Effector memory CD4-positive, alpha-beta T cell (primary cell): Measurements from ENCODE around the gene RIMKLB.
"Not testable (repeated sequence)": the region's sequence is repeated elsewhere in the genome, so short reads cannot be mapped to it uniquely, and the experiment has no call there.

Source experiments
- DNase-seq, 3 donors: peaks; one replicate each; pipeline ENCODE4 v3.0.0-alpha.2; 2020
- H3K27ac ChIP-seq: 2 replicates; pipeline ENCODE4 v1.7.0; 2013; ENCODE audit warnings: mild to moderate bottlenecking, low read length, moderate library complexity; ENCODE audit not compliant: insufficient read depth, poor library complexity, severe bottlenecking
- H3K27me3 ChIP-seq: replicated peaks from 2 replicates; pipeline ENCODE4 v1.7.0; 2013; ENCODE audit warnings: mild to moderate bottlenecking, low read length; ENCODE audit not compliant: insufficient read depth, control insufficient read depth, poor library complexity, severe bottlenecking
- H3K36me3 ChIP-seq: 2 replicates; pipeline ENCODE4 v1.7.0; 2013; ENCODE audit warnings: mild to moderate bottlenecking, low read length, moderate library complexity; ENCODE audit not compliant: control insufficient read depth, insufficient read depth
- H3K4me1 ChIP-seq: 2 replicates; pipeline ENCODE4 v1.7.0; 2013; ENCODE audit warnings: low read length, mild to moderate bottlenecking; ENCODE audit not compliant: control insufficient read depth, insufficient read depth, poor library complexity, severe bottlenecking
- H3K4me3 ChIP-seq: 2 replicates; pipeline ENCODE4 v1.7.0; 2013; ENCODE audit warnings: low read length, low read depth, mild to moderate bottlenecking; ENCODE audit not compliant: insufficient read depth, poor library complexity, severe bottlenecking
- H3K9me3 ChIP-seq: 2 replicates; pipeline ENCODE4 v1.7.0; 2013; ENCODE audit warnings: mild to moderate bottlenecking, low read length, moderate library complexity; ENCODE audit not compliant: control insufficient read depth

RIMKLB gene

DNA sequence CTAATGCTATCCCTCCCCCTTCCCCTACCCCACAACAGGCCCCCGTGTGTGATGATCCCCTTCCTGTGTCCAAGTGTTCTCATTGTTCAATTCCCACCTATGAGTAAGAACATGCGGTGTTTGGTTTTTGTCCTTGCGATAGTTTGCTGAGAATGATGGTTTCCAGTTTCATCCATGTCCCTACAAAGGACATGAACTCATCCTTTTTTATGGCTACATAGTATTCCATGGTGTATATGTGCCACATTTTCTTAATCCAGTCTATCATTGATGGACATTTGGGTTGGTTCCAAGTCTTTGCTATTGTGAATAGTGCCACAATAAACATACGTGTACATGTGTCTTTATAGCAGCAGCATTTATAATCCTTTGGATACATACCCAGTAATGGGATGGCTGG, 62.3 kb downstream of the RIMKLB start:
- not testable (repeated sequence) for H3K4me3 ChIP-seq, DNase-seq, H3K27ac ChIP-seq, H3K9me3 ChIP-seq, H3K36me3 ChIP-seq, H3K27me3 ChIP-seq, H3K4me1 ChIP-seq

DNA sequence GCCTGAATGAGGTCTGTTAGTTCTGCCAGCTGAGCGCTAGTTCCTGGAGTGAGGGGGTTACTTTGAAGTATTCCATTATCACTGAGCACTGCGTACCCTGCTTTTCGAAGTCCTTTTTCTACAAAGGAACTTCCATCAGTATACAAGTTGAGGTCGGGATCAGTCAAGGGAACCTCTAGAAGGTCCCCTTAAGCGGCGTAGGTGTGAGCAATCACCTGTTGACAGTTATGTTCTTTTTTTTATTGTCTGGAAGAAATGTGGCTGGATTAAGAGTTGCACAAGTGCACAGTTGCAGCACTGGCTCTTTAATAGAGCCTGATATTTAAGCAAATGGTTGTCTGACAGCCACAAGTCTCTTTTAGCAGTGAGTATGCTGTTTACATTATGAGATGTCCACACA, 64.9 kb downstream of the RIMKLB start:
- not testable (repeated sequence) for H3K36me3 ChIP-seq, H3K9me3 ChIP-seq, H3K27ac ChIP-seq, H3K27me3 ChIP-seq, H3K4me3 ChIP-seq, DNase-seq, H3K4me1 ChIP-seq

DNA sequence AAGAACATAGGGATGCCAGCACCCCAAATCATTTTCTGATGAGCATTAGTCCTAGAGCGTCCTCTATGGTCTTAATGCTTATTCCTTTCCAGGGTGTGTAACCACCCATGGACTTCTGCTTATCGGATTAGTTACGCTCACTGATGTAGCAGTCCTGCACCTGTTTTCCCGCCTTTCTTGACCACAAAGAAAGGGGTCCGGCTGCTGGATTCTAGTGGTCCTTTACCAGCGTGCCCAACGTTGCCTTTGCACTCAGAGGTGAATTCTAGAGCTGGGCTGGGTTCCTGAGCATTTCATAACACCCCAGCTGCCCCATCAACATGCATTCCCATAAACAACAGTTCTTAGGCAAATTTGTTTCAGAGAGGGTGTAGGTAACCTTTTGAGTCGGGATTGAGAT, 68.3 kb downstream of the RIMKLB start:
- not testable (repeated sequence) for H3K4me1 ChIP-seq, DNase-seq, H3K27ac ChIP-seq, H3K36me3 ChIP-seq, H3K9me3 ChIP-seq, H3K4me3 ChIP-seq, H3K27me3 ChIP-seq

DNA sequence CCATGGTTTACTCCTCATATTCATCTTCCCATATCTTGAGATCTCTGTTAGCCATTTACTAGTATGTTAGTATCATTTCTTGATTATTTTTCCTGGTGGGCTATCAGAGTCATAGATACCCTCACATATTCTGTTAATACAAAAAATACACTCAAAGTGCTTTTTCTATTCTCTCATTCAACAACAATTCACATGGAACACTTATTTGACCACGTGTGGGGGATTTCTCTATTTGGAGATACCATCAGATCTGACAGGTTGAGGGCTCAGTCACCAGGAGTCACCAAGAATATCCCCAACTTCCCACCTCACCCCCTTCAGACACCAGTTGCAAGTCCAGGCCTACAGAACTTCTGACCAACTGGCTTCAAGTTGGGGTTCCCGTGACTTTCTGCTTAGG, 72.7 kb downstream of the RIMKLB start:
- Histone ChIP-seq H3K4me3 (no peak overlapping the region), H3K36me3 (no peaks in the 10 kb centered on the region), H3K27me3 (no peaks in the 10 kb centered on the region), H3K9me3 (no peaks in the 10 kb centered on the region), H3K4me1 (no peaks in the 10 kb centered on the region), H3K27ac (no peak overlapping the region)
- DNase-seq, result no peak

DNA sequence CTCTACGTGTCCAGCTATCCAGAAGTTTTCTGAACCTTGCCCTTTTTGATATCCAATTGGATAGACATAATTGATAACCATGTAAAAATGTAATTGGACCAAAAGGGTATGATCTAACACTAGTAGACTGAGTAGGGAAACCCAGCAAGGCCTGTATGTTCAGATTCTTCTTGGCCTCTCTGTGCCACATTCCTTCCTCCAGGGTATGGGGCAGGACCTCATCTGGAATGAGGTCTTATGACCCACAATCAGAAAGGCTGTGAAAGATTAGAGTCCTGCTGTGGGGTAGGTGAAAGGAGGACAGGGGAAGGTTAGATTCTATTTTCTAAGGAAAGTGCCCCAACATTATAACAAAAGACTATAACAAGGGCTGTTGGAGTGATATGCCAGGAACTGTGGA, 73.3 kb downstream of the RIMKLB start:
- H3K4me1 ChIP-seq, result no peaks in the 10 kb centered on the region
- H3K27ac ChIP-seq, result no peak overlapping the region
- no peaks in the 10 kb centered on the region for H3K9me3 ChIP-seq
- DNase-seq, result no peak
- H3K36me3 ChIP-seq, result no peaks in the 10 kb centered on the region
- H3K27me3 ChIP-seq, result no peaks in the 10 kb centered on the region
- no peak overlapping the region for H3K4me3 ChIP-seq

DNA sequence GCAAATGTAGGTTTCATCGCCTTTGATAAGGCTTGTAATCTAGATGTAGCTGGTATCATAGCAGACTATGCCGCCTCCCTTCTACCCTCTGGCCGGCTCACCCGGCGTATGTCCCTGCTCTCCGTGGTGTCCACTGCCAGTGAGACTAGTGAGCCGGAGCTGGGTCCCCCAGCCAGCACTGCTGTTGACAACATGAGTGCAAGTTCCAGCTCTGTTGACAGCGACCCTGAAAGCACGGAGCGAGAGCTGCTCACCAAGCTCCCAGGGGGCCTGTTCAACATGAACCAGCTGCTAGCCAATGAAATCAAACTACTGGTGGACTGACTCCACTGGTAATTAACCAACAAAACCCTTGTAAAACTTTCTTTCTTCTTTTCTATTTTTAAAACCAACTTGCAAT, 75.7 kb downstream of the RIMKLB start:
- Histone ChIP-seq H3K36me3 (no peaks in the 10 kb centered on the region), H3K4me3 (no peak overlapping the region), H3K27ac (no peak overlapping the region), H3K27me3 (no peaks in the 10 kb centered on the region), H3K9me3 (no peaks in the 10 kb centered on the region), H3K4me1 (no peaks in the 10 kb centered on the region)
- DNase-seq, result no peak

DNA sequence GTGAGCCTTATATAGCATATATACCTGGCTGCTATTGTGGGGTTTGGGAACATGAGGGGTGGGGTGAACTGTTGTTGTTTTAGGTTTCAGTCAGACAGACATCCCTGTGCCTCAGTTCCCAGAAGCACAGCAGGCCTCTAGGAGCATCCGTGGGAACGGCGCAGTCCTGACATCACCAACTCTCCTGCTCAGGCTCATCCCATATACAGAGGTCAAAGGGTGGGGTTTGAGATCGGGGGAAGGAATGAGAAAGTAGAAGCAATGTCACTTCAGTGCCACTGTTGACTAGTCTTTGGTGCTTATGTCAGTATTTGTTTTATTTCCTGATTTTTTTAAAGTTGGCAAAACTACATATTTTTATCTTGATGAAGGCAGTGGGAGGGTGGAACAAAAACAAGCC, 81.5 kb downstream of the RIMKLB start:
- Histone ChIP-seq H3K9me3 (no peaks in the 10 kb centered on the region), H3K27me3 (no peaks in the 10 kb centered on the region), H3K36me3 (no peaks in the 10 kb centered on the region), H3K27ac (no peak overlapping the region), H3K4me1 (no peaks in the 10 kb centered on the region), H3K4me3 (no peak overlapping the region)
- DNase-seq, result no peak

DNA sequence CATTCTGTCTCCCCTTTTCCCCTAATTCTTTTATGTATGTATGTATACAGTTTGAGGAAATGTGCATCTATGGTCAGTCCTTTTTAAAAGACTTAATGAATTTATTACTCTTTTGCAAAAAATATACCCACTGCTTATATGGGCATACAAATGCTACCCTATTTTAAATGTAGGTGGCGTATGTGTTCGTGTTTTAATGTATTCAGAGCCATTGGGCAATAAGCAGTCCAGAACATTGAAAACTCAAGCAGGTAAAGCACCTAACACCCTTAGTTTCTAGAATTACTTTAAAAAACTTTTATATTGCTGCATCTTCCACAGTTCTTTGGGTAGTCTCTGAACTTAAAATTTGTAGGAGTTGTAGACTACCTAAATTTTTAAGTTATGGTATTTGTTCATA, 82.1 kb downstream of the RIMKLB start:
- H3K4me3 ChIP-seq, result no peak overlapping the region
- H3K27ac ChIP-seq, result no peak overlapping the region
- H3K36me3 ChIP-seq, result no peaks in the 10 kb centered on the region
- H3K27me3 ChIP-seq, result no peaks in the 10 kb centered on the region
- H3K9me3 ChIP-seq, result no peaks in the 10 kb centered on the region
- no peak for DNase-seq
- H3K4me1 ChIP-seq, result no peaks in the 10 kb centered on the region

DNA sequence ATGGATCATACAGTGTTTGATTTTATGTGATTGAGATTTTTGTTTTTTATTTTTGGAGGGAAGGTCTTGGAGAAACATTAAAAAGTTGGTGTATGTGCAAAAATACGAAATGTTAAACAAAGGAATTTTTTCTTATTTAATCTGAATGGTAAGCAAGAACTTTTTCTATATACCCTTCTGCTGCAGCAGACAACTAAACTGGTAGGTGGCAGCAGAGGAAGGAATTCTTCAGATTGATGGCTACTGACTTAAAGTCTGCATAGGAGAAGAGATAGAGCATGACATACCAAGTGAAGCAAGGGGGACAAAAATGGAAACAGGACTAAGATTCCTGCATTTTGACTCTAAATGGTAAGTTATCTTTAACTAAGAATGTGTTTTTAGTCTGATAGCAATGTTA, 82.6 kb downstream of the RIMKLB start:
- H3K36me3 ChIP-seq, result no peaks in the 10 kb centered on the region
- no peaks in the 10 kb centered on the region for H3K9me3 ChIP-seq
- H3K4me3 ChIP-seq, result no peak overlapping the region
- no peak overlapping the region for H3K27ac ChIP-seq
- no peaks in the 10 kb centered on the region for H3K27me3 ChIP-seq
- no peak for DNase-seq
- no peaks in the 10 kb centered on the region for H3K4me1 ChIP-seq

DNA sequence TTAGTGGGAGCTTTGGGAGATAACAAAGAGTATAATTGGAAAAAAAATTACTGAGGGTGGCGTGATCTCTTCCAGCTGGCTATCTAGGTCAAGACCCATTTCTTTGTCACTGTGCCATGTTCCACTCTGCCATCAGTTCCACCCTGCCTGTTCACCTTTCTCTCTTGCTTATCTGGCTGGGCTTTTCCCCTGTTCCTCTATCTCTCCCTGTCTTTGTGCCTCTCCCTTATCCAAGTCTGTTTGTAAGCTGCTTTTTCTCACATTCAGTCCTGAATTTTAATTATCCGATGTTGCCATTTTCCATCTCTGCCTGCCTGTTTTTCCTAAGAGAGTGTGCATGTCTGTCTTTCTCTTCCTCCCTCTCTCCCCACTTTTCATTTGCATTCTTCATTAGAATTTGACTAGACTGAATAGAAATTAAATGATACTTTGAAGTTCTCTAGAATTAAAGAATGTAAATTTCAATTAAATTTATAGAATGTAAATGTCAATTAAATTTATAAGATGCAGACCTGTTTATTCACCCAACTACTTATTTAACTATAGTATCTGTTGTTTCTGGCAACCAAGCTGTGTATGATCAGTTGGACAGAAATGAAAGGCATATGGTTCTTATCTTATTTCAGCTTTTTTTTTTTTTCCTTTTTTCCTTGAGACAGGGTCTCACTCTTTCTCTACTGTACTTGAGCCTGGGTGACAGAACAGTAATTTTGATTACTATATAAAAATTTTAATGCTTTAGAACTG, 83.8 kb downstream of the RIMKLB start:
- no peaks in the 10 kb centered on the region for H3K9me3 ChIP-seq
- no peak for DNase-seq
- H3K4me1 ChIP-seq, result no peaks in the 10 kb centered on the region
- no peaks in the 10 kb centered on the region for H3K27me3 ChIP-seq
- no peak overlapping the region for H3K27ac ChIP-seq
- H3K4me3 ChIP-seq, result no peak overlapping the region
- no peaks in the 10 kb centered on the region for H3K36me3 ChIP-seq
